ENCODE data around the gene SPECC1L.

The SPECC1L gene

DNA sequence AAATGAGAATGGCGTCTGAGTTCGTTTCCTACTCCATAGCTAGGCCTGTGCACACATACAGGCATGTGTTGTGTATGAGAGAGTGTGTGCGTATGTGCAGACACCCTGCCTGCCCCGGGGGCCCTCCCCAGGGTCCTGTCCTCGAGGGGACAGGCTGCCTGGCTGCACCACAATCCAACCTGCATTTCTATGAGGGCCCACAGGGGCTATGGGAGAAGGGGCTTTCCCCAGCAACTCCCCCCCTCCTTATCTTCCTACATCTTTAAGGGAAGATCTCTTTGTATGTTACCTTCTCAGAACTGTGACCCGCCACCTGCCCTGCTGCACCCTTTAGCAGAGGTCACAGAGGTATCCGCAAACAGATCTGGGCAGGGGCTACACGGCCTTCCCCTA is 171.7 kb downstream of the SPECC1L start:
- DNase-seq (ENCODE audit: low read depth in 2 of 2) = no peak

DNA sequence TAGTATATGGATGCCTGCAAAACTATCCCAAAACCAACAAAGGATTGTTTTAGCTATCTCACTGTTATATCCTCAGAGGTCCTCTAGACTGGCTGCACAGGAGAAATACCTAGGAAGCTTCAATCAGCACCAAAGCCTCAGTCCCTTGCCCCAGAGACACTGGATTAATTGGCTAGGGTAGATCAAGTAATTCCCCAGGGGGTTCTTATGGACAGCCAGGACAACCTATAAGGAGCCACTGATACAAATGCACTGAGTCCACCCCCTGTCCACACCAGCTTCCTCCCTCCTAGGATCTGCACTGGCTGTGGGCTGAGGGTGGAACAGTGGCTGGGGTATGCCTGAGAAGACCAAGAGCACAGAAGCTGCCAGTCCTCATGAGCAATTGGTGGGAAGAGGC is 173.0 kb downstream of the SPECC1L start:
- no peak for DNase-seq (ENCODE audit: low read depth in 2 of 2)

DNA sequence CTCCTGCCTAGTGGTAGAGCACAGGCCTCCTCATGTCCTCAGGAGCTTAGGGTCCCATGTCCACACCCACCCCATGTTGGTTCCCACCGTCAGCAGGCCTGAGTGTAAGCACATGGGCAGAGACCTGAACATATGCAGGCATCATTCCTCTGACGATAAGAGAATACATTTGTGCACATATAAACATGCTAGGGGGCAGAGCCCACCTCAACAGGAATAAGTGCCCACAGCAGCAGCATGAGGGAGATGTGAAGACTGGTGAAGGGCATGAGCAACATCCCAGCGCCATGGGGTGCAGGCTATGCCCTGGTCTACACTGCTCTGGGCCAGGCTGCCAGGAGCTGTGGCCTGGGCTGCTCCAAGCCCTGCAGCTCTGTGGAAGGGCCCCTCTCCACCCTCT is 173.6 kb downstream of the SPECC1L start:
- no peak for DNase-seq (ENCODE audit: low read depth in 2 of 2)

DNA sequence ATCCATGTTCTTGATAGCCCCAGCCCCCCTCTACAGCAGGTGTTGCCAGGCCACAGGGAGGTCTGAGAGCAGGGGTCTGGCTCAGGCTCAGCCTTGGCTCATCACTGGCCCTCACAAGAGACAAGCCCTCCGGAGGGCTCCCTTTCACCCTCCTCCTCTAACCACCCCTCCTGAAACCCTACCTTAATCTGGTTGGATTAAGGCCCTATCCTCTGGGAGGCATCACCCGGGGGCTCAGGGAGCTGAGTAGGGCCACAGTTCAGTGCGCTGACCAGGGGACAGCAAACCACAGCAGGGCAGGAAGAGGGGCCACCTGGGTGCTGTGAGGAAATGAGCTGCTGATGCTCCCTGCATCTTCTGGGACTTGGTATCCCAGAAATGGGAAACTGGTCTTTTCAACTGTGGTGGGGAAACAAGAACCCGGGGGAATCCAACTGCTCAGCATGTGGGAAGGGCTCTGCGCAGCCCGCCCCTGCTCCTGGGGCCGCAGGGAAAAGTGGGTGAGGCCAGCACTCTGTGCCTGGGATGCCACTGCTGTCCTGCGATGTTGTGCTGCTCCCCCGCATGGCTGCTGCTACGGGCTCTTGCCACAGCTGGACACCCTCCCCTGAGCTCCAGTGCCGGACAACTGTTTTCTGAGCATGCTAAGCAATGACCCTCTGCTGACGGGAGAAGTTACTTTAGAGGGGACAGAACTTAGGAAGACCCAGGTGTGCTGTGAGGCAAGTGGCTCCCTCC is 174.3 kb downstream of the SPECC1L start:
- DNase-seq (ENCODE audit: low read depth in 2 of 2) = no peak

DNA sequence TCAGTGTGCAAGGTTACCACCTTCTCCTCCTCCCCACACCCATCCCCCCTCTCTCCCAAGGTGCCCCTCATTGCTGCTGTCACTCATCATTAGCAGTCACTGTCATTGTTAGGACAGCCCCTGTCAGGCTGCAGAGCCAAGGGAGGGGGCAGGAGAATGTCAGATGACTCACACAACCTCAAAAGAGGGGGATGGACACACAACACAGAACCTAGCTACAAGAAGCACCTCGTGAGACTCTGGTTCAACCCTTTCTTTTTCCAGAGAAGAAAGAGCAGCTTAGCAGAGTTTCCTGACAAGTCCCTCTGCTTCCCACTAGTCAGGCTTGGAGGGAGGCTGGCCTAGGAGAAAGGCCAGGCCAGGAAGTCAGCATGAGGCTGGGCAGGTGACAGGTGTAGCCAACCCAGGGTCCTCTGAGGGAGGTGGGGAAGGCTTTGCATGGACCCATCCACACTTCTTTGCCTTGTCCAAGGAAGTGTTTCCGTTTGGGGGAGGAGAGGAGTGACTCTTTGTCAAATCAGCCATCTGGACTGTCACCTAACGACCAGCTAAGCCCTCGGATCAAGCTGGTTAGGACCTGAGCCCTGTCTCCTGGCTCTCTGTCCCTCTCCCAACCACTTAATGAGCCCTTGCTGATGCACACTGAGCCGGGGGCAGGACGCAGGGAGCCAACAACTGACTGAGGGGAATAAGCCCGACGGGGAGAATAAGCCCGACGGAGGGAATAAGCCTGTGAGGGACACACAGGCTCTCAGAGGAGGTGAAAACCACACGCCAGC is 175.0 kb downstream of the SPECC1L start:
- no peak for DNase-seq (ENCODE audit: low read depth in 2 of 2)

DNA sequence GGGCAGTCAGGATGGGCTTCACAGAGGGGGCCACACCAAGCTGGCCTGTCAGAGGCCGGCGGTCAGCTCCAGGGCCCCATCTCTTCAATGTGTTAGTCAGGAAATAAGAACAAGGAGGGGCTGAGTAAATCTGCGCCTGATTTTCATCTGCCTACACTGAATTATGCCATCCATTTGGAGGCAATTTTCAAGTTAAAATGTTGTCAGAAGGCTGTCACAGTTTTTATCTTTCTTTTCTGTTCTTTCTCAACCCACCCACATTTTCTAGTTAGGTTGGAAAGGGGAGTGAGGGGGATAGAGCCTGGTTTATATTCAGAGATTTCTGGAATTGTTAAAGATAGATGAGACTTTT is 175.6 kb downstream of the SPECC1L start:
- no peak for DNase-seq (ENCODE audit: low read depth in 2 of 2)

DNA sequence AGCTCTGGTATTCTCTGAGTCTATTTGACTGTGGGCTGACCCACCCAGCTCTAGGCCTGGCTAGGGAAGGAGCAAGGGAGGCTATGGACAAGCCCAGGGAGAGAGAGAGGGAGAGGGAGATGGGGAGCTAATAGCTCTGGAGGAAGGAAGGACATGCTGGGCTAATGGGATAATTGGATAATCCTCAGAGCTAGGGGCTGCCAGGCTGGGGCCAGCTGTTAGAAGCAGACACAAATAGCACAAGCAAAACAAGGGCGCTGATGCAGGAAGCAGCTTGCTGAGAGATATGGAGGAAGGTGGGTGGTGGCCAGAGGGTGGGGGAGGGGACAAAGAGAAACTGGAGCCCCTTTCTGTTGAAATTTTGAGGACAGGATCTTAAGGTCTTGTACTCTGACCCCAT is 180.0 kb downstream of the SPECC1L start:
- no peak for DNase-seq (ENCODE audit: low read depth in 2 of 2)

DNA sequence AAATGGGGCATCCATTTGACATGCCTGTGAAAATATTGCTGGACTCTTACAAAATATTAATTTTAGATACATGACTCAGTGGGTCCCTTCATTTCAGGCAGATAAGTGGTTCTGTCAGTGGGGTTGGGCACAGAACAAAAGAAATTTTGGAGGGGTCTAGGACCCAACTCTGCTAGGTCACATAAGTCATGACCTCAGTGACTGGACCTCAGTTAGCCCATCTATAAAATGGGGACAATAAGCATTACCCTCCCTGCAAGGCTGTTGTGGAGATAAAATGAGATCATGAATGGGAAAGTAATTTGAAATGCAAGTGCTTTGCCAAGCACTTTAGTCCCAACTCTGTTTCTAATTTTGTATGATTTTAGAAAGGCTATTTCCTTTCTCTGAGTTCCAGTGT is 180.5 kb downstream of the SPECC1L start:
- DNase-seq (ENCODE audit: low read depth in 2 of 2) = no peak

DNA sequence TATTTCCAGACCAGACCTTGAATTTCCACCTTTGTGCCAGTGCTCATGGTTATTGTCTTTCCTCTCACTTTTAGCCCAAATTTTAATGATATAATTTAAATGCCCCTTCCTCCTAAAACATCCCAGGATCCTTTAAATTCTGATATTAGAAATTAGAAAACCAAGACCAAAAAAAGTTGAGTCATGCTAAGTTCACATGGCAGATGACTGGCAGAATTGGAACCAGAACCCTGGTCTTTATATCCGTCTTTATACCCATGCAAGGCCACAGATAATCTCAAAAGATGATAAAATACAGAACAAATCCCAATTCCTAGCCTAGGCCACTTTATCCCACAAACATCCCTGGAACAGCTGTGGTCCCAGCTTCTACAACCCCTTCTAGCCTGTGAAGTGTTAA is 183.2 kb downstream of the SPECC1L start:
- DNase-seq (ENCODE audit: low read depth in 2 of 2) = no peak

DNA sequence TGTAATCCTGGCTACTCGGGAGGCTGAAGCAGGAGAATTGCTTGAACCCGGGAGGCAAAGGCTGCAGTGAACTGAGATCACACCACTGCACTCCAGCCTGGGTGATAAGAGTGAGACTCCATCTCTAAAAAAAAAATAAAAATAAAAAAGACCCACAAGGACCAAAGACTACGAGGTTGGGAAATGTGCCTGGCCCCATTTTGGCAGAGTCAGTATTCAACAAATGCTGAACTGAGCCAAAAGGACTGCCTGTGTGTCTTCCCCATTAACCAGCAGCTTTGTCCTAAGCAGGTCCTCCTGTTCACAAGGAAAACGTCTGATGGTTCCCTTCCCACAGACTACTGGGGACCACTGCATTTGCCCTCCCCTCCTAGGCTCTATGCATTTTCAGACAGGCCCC is 184.4 kb downstream of the SPECC1L start:
- DNase-seq (ENCODE audit: low read depth in 2 of 2) = no peak

DNA sequence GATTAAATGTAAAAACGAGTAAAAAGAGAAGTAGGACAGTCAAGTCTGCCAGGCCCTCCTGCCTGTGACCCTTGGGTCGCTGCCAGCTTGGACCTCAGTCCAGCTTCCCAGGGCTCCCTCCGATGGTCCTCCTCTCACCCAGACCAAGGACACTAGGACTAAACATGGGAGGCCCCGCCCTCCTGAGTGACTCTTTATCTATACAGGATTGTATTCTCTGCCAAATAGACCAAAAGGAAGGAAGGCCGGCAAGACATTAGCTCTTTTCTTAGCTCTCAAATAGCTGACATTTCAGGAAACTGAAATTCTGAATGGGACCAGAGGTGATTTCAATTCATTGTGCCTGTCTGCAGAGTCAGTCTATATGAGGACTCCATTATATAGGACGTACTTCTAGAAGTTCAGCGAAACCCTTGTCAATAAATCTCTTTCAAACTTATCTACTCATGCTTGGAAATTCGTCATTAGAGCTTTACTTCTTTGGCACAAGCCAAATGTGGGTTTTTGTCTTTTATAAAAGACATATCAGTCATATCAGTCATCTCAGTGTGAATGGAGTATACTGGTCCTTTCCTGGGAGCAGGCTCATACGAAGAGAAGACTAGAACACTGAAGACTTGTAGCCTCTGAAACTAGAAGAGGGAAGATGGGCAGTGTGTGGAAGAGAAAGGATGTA is 185.3 kb downstream of the SPECC1L start:
- no peak for DNase-seq (ENCODE audit: low read depth in 2 of 2)

DNA sequence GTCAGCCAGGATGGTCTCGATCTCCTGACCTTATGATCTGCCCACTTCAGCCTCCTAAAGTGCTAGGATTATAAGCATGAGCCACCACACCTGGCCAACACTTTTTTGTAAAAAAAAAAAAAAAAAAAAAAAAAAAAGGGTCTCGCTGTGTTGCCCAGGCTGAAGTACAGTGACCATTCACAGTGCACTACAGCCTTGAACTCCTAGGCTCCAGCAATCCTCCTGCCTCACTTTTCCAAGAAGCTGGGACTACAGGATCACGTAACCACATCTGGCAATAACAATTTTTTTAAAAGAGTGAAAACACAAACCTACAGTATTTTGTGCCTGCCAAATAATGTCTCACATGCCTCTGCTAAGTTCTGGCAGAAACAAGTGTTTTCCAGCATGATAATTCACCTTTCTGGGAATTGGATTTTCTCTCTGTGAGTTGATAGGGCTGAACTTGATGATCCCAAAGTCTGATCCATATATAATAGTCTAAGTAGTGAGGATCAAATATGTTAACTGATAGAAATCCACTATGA is 187.3 kb downstream of the SPECC1L start:
- no peak for DNase-seq (ENCODE audit: low read depth in 2 of 2)

DNA sequence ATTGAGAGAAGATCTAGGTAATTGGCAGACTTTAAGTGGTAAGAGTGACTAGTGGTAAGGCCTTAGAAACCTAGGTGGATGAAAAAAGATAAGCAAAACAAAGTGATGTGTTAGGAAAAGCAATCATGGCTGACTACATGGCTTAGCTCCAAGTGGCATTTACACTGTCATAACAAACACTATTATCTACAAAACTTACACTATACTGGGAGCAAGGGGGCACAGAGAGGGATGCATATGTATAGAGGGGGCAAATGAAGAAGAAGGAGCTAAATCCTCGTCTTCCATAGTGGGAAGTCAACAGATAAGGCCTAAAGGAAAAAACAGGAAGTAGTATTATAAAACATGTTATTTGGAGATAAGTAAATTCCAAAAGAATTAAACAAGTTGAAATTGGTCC is 189.3 kb downstream of the SPECC1L start:
- no peak for DNase-seq (ENCODE audit: low read depth in 2 of 2)

DNA sequence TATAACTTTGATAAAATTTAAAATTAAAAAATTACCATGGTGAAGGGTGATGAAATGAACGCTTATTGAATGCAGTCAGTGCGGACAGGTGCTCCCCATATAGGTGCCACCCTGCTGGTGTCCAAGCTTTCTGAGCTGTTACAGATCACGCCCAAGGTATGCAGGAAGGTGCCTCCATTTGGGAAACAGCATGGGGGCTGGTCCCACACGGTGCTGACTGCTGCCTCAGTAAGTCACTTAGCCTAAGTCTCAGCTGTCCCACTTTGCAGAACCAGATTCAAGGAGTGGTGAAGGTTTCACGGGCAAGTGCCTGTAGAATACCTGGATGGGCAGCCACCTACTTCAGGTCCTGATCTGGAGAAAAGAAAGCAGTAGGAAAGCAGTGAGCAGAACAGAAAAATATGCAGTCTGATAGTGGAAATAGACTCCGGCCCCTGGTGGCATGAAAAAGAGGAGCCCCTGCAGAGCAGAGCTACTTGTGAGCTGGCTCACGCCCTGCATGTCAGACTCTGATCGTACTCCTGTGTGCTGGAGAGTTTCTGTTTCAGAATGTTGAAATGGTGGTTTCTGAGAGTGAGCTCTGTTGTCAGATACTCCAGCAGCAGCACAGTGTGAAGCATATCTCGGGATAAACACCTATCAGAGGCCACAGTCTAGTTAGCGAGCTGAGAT is 189.9 kb downstream of the SPECC1L start:
- DNase-seq (ENCODE audit: low read depth in 2 of 2) = no peak

DNA sequence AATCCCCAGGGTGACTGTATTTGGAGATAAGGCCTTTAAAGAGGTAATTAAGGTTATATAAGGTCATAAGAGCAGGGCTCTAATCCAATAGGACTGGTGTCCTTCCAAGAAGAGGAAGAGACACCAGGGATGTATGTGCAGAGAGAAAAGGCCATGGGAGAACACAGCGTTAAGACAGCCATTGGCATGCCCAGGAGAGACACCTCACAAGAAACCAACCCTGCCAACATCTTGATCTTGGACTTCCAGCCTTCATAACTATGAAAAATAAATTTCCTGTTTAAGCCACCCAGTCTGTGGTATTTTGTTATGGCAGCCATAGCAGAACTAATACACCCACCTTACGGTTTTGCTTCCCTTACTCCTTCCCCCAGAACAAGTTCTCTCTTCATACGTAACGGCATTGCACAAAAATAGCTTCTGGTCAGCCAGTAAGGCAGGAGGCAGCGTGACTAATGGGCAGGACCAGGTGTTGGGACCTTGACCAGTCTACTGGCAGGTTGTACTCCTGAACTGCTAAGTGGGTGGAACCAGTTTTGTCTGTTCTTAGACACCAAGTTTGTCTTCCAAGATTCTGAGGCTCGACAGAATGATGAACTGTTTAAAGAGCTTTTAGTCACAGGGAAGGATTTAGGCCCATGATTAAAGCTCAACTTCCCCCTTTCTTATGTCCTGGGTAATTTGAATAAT is 192.6 kb downstream of the SPECC1L start:
- no peak for DNase-seq (ENCODE audit: low read depth in 2 of 2)

DNA sequence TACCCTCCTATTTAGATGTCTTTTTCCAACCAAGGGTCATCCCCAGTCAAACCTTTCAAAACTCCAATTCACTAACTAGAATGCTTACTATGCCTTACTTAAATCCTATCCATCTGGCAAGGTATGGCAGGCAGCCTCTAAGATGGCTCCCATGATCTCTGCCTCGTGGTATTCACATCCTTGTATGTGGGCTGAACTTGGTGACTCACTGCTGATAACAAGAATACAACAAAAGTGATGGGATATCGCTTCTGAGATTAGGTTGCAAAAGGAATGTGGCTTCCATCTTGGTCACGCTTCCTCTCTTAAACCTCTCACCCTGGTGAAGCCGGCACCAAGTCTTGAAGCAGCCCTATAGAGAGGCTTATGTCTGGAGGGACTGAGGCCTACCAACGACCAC is 194.9 kb downstream of the SPECC1L start:
- DNase-seq (ENCODE audit: low read depth in 2 of 2) = no peak

DNA sequence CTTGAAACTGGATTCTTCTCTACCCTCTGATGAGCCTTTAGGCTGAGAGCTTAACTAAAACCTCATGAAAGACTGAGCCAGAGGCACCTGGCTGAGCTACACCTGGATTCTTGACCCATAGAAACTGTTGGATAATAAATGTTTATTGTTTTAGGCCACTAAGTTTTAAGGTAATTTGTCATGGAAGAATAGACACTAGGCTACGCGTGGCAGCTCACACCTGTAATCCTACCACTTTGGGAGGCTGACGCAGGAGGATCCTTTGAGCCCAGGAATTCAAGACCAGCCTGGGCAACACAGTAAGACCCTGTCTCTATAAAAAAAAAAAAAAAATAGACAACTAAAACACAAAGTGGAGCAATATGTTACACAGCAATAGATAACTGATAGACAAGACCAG is 195.3 kb downstream of the SPECC1L start:
- DNase-seq (ENCODE audit: low read depth in 2 of 2) = no peak

DNA sequence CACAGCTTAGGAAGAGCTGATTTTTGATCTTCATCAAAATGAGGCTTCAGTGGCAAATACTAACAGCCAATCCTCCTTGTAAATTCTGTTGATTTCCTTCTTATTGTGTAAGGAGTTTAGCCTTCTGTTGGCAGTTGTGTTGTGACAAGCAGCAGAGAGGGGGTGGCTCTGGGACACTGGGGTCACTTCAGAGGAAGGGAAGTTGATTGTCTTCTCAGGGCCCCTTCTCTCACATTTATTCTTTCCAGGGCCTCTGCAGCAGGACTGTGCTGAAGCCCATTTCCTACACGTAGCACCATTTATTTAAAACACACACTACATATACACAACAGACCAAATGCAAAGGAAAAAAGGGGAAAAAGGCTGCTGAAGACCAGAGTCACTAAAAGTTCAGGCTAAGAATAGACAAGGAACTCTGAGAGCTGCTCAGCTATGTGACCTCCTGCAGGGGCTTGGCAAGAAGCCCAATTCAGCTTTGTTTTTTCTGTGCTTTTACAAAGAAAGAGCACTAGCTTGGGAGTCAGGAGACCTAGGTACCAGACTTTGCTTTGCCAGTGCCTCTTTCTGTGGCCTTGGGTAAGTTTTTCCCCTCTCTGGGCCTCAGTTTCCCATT is 196.2 kb downstream of the SPECC1L start:
- no peak for DNase-seq (ENCODE audit: low read depth in 2 of 2)

DNA sequence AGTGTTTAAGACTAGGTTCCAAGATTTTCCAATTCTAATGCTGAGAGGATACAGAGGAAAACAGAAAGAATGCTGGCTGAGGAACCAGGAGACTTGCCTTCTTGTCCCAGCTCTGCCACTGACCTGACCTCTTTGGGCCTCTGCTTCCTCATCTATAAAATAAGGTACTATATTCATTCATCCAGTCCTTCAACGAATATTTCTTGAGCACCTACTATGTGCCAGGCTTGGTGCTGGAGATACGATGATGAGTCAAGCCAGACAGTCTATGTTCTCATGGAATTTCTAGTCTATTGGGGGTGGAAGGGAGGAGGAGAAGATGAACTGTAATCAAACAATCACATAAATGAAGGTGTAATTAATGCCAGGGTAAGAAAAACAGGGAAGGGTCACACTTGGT is 196.7 kb downstream of the SPECC1L start:
- DNase-seq (ENCODE audit: low read depth in 2 of 2) = no peak
